ENCODE data around the gene NRSN2. TPM values are rescaled to one million over a fixed set of nuclear protein-coding genes. Genes with fewer than 3 reads are reported as not detected.

The NRSN2 gene
- total RNA-seq, 1 experiment from 2014 or later, result 1.9 TPM

DNA sequence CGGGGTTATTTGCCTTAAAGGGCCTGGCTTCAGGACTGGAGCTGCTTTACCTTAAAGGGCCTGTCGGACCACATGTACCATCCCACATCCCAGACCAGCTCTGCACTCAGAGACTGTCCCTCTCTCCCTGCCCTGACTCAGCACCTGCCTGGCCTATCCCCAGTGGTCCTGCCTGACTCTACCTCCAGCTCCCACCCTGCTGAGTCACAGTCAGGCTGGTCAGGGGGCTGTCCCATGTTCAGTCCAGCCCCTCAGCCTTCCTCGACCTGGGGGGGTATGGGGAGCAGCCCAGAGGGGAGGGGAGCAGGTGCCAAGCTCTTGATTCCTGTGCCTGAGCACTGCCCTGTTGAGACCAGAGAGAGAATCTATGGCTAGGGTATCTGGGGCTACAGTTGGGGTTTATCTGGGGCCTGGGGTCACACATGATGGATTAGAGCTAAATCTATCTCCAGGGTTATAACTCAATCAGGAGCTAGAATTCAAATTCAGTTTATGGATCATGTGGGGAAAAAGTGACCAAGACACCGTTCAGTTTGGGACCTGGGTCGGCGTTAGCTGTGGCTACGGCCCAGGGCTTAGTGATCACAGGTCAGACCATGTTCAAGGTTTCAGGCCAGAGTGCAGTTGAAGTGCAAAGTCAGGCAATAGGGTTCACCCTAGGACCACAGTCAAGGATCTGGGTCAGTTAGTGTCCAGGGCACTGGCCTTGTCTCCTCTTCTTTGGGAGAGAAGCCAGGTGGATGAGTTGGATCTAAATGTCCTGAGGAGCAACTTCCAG lies 24.3 kb downstream of the NRSN2 start:
- Histone ChIP-seq H3K4me1 (ENCODE audit: control insufficient read depth in 1 of 2, insufficient read depth in 2 of 2, low read length in 2 of 2) (peaks cover 70 to 75% of the 10 kb centered on the region in 2 experiments), H3K79me2 (ENCODE audit: insufficient read depth, low read length) (no peaks in the 10 kb centered on the region), H3K9me2 (ENCODE audit: insufficient read depth) (no peaks in the 10 kb centered on the region), H3K27ac (ENCODE audit: low read depth, low read length) (peak overlapping the region; percentile 84), H3K4me3 (replicated peaks in 1 of 2; ENCODE audit: low read depth in 1 of 2, low read length in 2 of 2) (no peak overlapping the region), H2AFZ (ENCODE audit: low read depth, low read length, poor library complexity, severe bottlenecking) (no peak overlapping the region), H3K27me3 (ENCODE audit: insufficient read depth, low read length) (no peaks in the 10 kb centered on the region), H4K20me1 (ENCODE audit: insufficient read depth) (no peaks in the 10 kb centered on the region), H3K36me3 (ENCODE audit: control insufficient read depth in 1 of 2, insufficient read depth in 2 of 2, low read length in 2 of 2) (no peaks in the 10 kb centered on the region), H3K9me3 (ENCODE audit: control insufficient read depth in 1 of 2, insufficient read depth in 1 of 2, low read depth in 1 of 2, low read length in 2 of 2) (no peaks in the 10 kb centered on the region), H3K4me2 (ENCODE audit: low read length) (peak overlapping the region; percentile 39), H3K9ac (ENCODE audit: low read length) (0 out of 2 replicates have a peak overlapping the region, but pooled peaks have one; percentile 4)
- ATAC-seq, result no peak
- DNase-seq (ENCODE audit: low read depth, low spot score), result no peak
- TSS peak; percentile 76 for BruUV-seq (replicated peaks)
- POLR2A ChIA-PET, result interaction anchor here (0.8 to 29.0 kb wide), 9 partner anchors 7 to 173 kb away, joined by 3 to 779 read pairs (median 4); partner anchors contain the start of genes CSNK2A1, NRSN2, RBCK1 and SOX12
- RAD21 ChIA-PET (ENCODE audit: low non-redundant PET in 1 of 2, low total read pairs in 2 of 2, uncharacterized antibody in 2 of 2, unreplicated experiment in 2 of 2), result interaction anchor here in 1 of 2 experiments (1.0 kb wide), 1 partner anchor 9 kb away, joined by 5 read pairs; the partner anchor contains the start of gene TRIB3
- intact Hi-C loops (cut with micrococcal nuclease), result no loop called here
- CTCF ChIA-PET, result interaction anchor here (1.0 to 2.6 kb wide), 3 partner anchors 8 to 16 kb away, joined by 3 to 10 read pairs (median 6); partner anchors contain the start of gene TRIB3
- no peak for TF ChIP-seq SRF (IDR thresholded peaks at IDR 0.05; ENCODE audit: low read depth)
- TF ChIP-seq, protein P1, sequence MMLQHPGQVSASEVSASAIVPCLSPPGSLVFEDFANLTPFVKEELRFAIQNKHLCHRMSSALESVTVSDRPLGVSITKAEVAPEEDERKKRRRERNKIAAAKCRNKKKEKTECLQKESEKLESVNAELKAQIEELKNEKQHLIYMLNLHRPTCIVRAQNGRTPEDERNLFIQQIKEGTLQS (IDR thresholded peaks at IDR 0.05), result no peak
- TF ChIP-seq YY1 (IDR thresholded peaks at IDR 0.05; ENCODE audit: extremely low read depth, insufficient replicate concordance, low read depth, low read length), result no peak
- no peak for TF ChIP-seq EZH2phosphoT487 (IDR thresholded peaks at IDR 0.05; ENCODE audit: borderline replicate concordance)
- TF ChIP-seq SP1 (IDR thresholded peaks at IDR 0.05; ENCODE audit: low read depth), result no peak
- TF ChIP-seq RAD21 (IDR thresholded peaks at IDR 0.05; ENCODE audit: low read depth), result no peak
- peak; percentile 37 for TF ChIP-seq POLR2A (IDR thresholded peaks at IDR 0.05; ENCODE audit: borderline replicate concordance, extremely low read depth, insufficient read depth, insufficient read length)
- no peak for TF ChIP-seq ZNF274 (IDR thresholded peaks at IDR 0.05; ENCODE audit: low read depth, low read length)
- no peak for TF ChIP-seq FOSL1 (IDR thresholded peaks at IDR 0.05; ENCODE audit: low read depth)
- TF ChIP-seq POLR2AphosphoS5 (IDR thresholded peaks at IDR 0.05; ENCODE audit: low read depth, low read length), result peak; percentile 35; the same call in 1 of the 2 replicates
- no peak for TF ChIP-seq EZH2 (IDR thresholded peaks at IDR 0.05)
- no peak for TF ChIP-seq SIN3A (IDR thresholded peaks at IDR 0.05; ENCODE audit: low read depth)
- no peak for TF ChIP-seq MAX (IDR thresholded peaks at IDR 0.05)
- TF ChIP-seq REST (IDR thresholded peaks at IDR 0.05; ENCODE audit: low read depth), result no peak
- TF ChIP-seq JUND (IDR thresholded peaks at IDR 0.05), result no peak
- 0 out of 2 replicates have a peak, but pooled peaks have one; percentile 29 for TF ChIP-seq ZFX (IDR thresholded peaks at IDR 0.05)
- TF ChIP-seq ELF1 (IDR thresholded peaks at IDR 0.05; ENCODE audit: borderline replicate concordance, low read depth), result no peak
- no peak for TF ChIP-seq CEBPB (IDR thresholded peaks at IDR 0.05; ENCODE audit: low read depth)
